GM12892 (cell line): Measurements from ENCODE around the gene GSC2.

Experiments used
- POLR2A ChIP-seq: IDR thresholded peaks from 2 replicates; pipeline ENCODE4 v1.6.1; 2011; ENCODE audit warnings: low read depth, low read length, control low read depth
- POLR2AphosphoS5 ChIP-seq: IDR thresholded peaks from 2 replicates; pipeline ENCODE4 v1.6.1; 2011; ENCODE audit warnings: low read depth, low read length, control low read depth

GRCh38 chr22:19181786-19182471 lies 31.8 kb upstream of the GSC2 start:
- TF ChIP-seq POLR2A (no peak), POLR2AphosphoS5 (no peak)
